Natural killer cell (primary cell): ENCODE results near the gene ZNF74. TPM values are rescaled to one million over a fixed set of nuclear protein-coding genes. Genes with fewer than 3 reads are reported as not detected.
"Not testable (repeated sequence)": the region's sequence is repeated elsewhere in the genome, so short reads cannot be mapped to it uniquely, and the experiment has no call there.

Source experiments
- ATAC-seq, 3 donors: fragments of 150-1000 bp in 2 of 3; fragments of 200-7000 bp in 1 of 3; cut with Tn5 transposase; 1 replicate in 1 of 3; 2 replicates in 2 of 3; pipeline ENCODE4 v1.10.0; 2021; ENCODE audit warnings: mild to moderate bottlenecking in 2 of 3, moderate library complexity in 2 of 3
- DNase-seq, 2 donors: peaks; one replicate each; pipeline versions ENCODE4 v3.0.0 to v3.0.0-alpha.2; 2013 to 2021; ENCODE audit warnings: mixed read lengths in 1 of 2
- H3K27ac ChIP-seq: one replicate; pipeline ENCODE4 v1.5.1; 2013; ENCODE audit warnings: mild to moderate bottlenecking, low read length
- H3K27me3 ChIP-seq: one replicate; pipeline ENCODE4 v1.6.1; 2013; ENCODE audit warnings: low read length; ENCODE audit not compliant: control insufficient read depth, insufficient read depth
- H3K36me3 ChIP-seq: one replicate; pipeline ENCODE4 v1.6.1; 2013; ENCODE audit warnings: low read length; ENCODE audit not compliant: control insufficient read depth, insufficient read depth
- H3K4me1 ChIP-seq: one replicate; pipeline ENCODE4 v1.6.1; 2013; ENCODE audit warnings: low read length; ENCODE audit not compliant: control insufficient read depth, insufficient read depth
- H3K4me3 ChIP-seq: one replicate; pipeline ENCODE4 v1.5.1; 2013; ENCODE audit warnings: low read length
- H3K9me3 ChIP-seq: one replicate; pipeline ENCODE4 v1.6.1; 2013; ENCODE audit warnings: low read length; ENCODE audit not compliant: control insufficient read depth, insufficient read depth
- H3K27ac Mint-ChIP-seq, 2 donors: one replicate each; pipeline ENCODE4 v1.8.0; 2022; ENCODE audit warnings: mild to moderate bottlenecking in 2 of 2, mixed read lengths in 2 of 2, moderate library complexity in 1 of 2
- H3K27me3 Mint-ChIP-seq, 2 donors: one replicate each; pipeline ENCODE4 v1.8.0; 2022; ENCODE audit warnings: low read depth in 2 of 2, mixed read lengths in 2 of 2
- H3K36me3 Mint-ChIP-seq: one replicate; pipeline ENCODE4 v1.8.0; 2022; ENCODE audit warnings: mixed read lengths
- H3K4me1 Mint-ChIP-seq, 2 donors: one replicate each; pipeline ENCODE4 v1.8.0; 2022; ENCODE audit warnings: mixed read lengths in 2 of 2
- H3K4me3 Mint-ChIP-seq: one replicate; pipeline ENCODE4 v1.8.0; 2022; ENCODE audit warnings: mild to moderate bottlenecking, moderate library complexity, mixed read lengths
- H3K9me3 Mint-ChIP-seq, 2 donors: one replicate each; pipeline ENCODE4 v1.8.0; 2022; ENCODE audit warnings: mixed read lengths in 2 of 2
- WGBS: methylation state at CpG from one replicate; pipeline ENCODE4 v1.1.7; 2013; ENCODE audit warnings: missing lambda C conversion rate; ENCODE audit not compliant: insufficient coverage; 5-methylcytosine and 5-hydroxymethylcytosine counted together
- intact Hi-C: fragments of 100-400 bp; cut with micrococcal nuclease; formaldehyde crosslinking; loops from one replicate; pipeline ENCODE4 v1.14.2; 2022
- total RNA-seq, 4 donors: library from RNA; stranded (reverse); fragments of 120-200 nt in 1 of 4; gene quantifications; one replicate each; pipeline versions ENCODE4 v1.2.3 to v1.2.4, GENCODE V29; 2013 to 2022
- TF ChIP-seq, protein P1 (sequence below): fragments of 200-600 bp; IDR thresholded peaks from one replicate; pipeline ENCODE4 v1.8.0; 2022; ENCODE audit warnings: antibody characterized with exemption

The ZNF74 gene
- total RNA-seq, 3 donors from 2014 or later (not counting 1 experiment from before 2014, with no cell fraction given): 7.7 to 18.2 (median 10.4) TPM

DNA sequence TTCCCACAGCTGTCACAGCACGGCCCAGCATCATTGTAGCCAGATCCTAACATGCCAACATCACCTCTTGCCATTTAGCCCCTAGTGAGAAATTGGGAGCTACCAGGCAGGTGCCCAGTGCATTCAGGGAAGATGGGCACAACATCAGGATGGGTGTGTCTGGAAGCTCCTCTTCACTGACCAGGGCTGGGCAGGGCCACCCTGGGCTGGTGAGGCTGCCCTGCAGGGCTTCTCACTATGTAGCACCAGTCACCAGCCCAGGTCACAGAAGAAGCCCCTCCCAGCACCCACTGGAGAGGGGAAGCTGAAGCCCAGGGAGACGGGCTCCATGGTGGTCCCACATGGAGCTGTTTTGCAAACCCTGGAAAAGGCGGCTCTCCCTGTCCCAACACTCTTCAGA lies 13.9 kb downstream of the ZNF74 start:
- DNase-seq (no peak), ATAC-seq (no peak)
- H3K4me1 ChIP-seq: peaks cover 19% of the 10 kb centered on the region
- H3K27ac ChIP-seq: no peak overlapping the region
- intact Hi-C loops: no loop called here
- H3K27me3 Mint-ChIP-seq: no peaks in the 10 kb centered on the region
- 95% methylated on average over 3 of the region's 3 CpGs for WGBS
- no peak overlapping the region for H3K4me3 ChIP-seq
- TF ChIP-seq, protein P1, sequence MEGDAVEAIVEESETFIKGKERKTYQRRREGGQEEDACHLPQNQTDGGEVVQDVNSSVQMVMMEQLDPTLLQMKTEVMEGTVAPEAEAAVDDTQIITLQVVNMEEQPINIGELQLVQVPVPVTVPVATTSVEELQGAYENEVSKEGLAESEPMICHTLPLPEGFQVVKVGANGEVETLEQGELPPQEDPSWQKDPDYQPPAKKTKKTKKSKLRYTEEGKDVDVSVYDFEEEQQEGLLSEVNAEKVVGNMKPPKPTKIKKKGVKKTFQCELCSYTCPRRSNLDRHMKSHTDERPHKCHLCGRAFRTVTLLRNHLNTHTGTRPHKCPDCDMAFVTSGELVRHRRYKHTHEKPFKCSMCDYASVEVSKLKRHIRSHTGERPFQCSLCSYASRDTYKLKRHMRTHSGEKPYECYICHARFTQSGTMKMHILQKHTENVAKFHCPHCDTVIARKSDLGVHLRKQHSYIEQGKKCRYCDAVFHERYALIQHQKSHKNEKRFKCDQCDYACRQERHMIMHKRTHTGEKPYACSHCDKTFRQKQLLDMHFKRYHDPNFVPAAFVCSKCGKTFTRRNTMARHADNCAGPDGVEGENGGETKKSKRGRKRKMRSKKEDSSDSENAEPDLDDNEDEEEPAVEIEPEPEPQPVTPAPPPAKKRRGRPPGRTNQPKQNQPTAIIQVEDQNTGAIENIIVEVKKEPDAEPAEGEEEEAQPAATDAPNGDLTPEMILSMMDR: no peak
- H3K36me3 ChIP-seq: peaks cover 23% of the 10 kb centered on the region
- H3K9me3 ChIP-seq: no peaks in the 10 kb centered on the region
- no peak overlapping the region for H3K4me3 Mint-ChIP-seq
- no peak overlapping the region for H3K27ac Mint-ChIP-seq
- H3K9me3 Mint-ChIP-seq: peaks cover 0 to 4% of the 10 kb centered on the region in 2 donors
- peaks cover 13 to 14% of the 10 kb centered on the region in 2 donors for H3K4me1 Mint-ChIP-seq
- no peaks in the 10 kb centered on the region for H3K27me3 ChIP-seq
- H3K36me3 Mint-ChIP-seq: no peaks in the 10 kb centered on the region

DNA sequence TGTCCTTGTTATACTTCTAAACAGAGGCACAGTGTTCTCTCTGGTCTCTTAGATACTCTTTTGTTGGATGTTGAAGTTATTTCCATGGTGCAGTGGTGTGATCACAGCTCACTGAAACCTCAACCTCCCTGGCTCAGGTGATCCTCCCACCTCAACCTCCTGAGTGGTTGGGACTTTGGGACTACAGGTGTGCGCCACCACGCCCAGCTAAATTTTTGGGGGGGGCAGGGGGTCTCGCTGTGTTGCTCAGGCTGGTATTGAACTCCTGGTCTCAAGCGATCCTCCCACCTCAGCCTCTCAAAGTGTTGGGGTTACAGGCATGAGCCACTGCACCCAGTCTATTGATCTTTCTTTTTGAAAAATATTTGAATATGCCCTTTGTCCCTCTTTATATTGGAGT lies 14.9 kb downstream of the ZNF74 start:
- Histone ChIP-seq H3K4me1 (peaks cover 8% of the 10 kb centered on the region), H3K36me3 (peaks cover 23% of the 10 kb centered on the region), H3K27ac (no peak overlapping the region), H3K9me3 (no peaks in the 10 kb centered on the region), H3K4me3 (no peak overlapping the region), H3K27me3 (no peaks in the 10 kb centered on the region)
- Mint-ChIP-seq H3K36me3 (no peaks in the 10 kb centered on the region), H3K4me3 (no peak overlapping the region), H3K27me3 (no peaks in the 10 kb centered on the region), H3K4me1 (peaks cover 3 to 4% of the 10 kb centered on the region in 2 donors), H3K27ac (no peak overlapping the region), H3K9me3 (no peaks in the 10 kb centered on the region)
- TF ChIP-seq, protein P1: no peak
- WGBS: 100% methylated on average over 3 of the region's 4 CpGs
- no peak for ATAC-seq
- no peak for DNase-seq
- intact Hi-C loops: no loop called here

DNA sequence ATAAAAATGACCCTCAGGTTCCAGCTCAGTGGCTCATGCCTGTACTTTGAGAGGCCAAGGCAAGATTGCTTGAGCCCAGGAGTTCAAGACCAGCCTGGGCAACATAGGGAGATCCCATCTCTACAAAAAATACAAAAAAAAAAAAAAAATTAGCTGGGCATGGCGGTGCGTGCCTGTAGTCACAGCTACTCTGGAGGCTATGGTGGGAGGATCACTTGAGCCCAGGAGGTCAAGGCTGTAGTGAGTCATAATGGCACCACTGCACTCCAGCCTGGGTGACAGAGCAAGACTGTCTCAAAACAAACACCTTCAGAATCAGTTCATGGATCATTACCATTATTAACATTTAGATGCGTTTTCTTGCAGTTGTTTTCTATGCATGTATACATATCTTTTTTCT lies 15.4 kb downstream of the ZNF74 start:
- H3K4me3 ChIP-seq, H3K4me3 Mint-ChIP-seq, ATAC-seq, H3K27me3 Mint-ChIP-seq, DNase-seq, H3K36me3 Mint-ChIP-seq, H3K27ac ChIP-seq, H3K27ac Mint-ChIP-seq, H3K9me3 Mint-ChIP-seq, H3K27me3 ChIP-seq, H3K9me3 ChIP-seq, intact Hi-C loops, H3K4me1 Mint-ChIP-seq, H3K4me1 ChIP-seq: not testable (repeated sequence)
- peaks cover 23% of the 10 kb centered on the region for H3K36me3 ChIP-seq
- 90% methylated on average over 2 of the region's 3 CpGs for WGBS

DNA sequence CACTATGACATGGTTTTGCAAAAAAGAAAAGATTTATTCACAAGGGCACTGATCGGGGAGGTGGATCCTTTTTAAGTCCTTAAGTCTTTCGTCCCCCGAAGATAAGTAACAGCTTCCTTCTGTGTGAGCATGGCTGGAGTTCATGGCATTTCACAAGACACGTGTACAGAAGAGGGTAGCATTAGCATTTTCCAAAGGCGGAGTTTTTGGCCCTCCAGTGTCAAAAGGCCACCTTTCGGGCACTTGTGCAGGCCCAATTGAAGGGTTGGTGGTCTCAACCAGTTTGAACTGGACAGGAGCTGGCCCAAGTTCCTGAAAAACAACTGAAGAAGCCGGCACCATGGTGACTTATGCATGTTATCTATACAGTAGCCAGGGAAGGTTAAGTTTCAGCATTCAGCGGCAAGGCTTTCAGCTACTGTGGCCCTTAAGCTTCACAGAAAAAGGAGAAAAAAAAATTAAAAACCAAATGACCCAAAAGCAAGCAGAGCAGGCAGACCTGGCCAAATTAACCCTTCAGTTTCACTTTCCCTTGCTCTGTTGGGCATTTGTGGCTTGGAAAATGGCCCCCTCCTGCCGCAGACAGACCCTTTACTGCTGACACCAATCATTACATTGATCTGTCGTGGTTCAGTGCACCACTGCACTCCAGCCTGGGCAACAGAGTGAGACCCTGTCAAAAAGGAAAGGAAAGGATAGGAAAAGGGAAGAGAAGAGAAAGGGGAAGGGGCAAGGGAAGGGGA lies 18.7 kb downstream of the ZNF74 start:
- Histone ChIP-seq H3K27me3 (no peaks in the 10 kb centered on the region), H3K4me3 (no peak overlapping the region), H3K27ac (no peak overlapping the region), H3K4me1 (no peaks in the 10 kb centered on the region), H3K9me3 (no peaks in the 10 kb centered on the region), H3K36me3 (peaks cover 2% of the 10 kb centered on the region)
- H3K27ac Mint-ChIP-seq: no peak overlapping the region
- DNase-seq (no peak), ATAC-seq (no peak)
- no peaks in the 10 kb centered on the region for H3K27me3 Mint-ChIP-seq
- 86% methylated on average over 10 of the region's 10 CpGs for WGBS
- intact Hi-C loops: no loop called here
- no peaks in the 10 kb centered on the region for H3K36me3 Mint-ChIP-seq
- H3K9me3 Mint-ChIP-seq: no peaks in the 10 kb centered on the region
- H3K4me3 Mint-ChIP-seq: no peak overlapping the region
- no peaks in the 10 kb centered on the region for H3K4me1 Mint-ChIP-seq
- TF ChIP-seq, protein P1: no peak
